GM12873 (cell line): ENCODE results near the gene IL3.

Experiments used
- TF ChIP-seq, protein P1 (sequence below): IDR thresholded peaks from 2 replicates; pipeline ENCODE4 v1.5.1; 2012; ENCODE audit warnings: low read depth, mild to moderate bottlenecking, moderate library complexity, low read length, control low read depth; ENCODE audit not compliant: insufficient read depth; ENCODE audit errors: missing control alignments

The IL3 gene

GRCh38 chr5:132081458-132081857, 21.0 kb downstream of the IL3 start:
- TF ChIP-seq, protein P1, sequence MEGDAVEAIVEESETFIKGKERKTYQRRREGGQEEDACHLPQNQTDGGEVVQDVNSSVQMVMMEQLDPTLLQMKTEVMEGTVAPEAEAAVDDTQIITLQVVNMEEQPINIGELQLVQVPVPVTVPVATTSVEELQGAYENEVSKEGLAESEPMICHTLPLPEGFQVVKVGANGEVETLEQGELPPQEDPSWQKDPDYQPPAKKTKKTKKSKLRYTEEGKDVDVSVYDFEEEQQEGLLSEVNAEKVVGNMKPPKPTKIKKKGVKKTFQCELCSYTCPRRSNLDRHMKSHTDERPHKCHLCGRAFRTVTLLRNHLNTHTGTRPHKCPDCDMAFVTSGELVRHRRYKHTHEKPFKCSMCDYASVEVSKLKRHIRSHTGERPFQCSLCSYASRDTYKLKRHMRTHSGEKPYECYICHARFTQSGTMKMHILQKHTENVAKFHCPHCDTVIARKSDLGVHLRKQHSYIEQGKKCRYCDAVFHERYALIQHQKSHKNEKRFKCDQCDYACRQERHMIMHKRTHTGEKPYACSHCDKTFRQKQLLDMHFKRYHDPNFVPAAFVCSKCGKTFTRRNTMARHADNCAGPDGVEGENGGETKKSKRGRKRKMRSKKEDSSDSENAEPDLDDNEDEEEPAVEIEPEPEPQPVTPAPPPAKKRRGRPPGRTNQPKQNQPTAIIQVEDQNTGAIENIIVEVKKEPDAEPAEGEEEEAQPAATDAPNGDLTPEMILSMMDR, result no peak

DNA sequence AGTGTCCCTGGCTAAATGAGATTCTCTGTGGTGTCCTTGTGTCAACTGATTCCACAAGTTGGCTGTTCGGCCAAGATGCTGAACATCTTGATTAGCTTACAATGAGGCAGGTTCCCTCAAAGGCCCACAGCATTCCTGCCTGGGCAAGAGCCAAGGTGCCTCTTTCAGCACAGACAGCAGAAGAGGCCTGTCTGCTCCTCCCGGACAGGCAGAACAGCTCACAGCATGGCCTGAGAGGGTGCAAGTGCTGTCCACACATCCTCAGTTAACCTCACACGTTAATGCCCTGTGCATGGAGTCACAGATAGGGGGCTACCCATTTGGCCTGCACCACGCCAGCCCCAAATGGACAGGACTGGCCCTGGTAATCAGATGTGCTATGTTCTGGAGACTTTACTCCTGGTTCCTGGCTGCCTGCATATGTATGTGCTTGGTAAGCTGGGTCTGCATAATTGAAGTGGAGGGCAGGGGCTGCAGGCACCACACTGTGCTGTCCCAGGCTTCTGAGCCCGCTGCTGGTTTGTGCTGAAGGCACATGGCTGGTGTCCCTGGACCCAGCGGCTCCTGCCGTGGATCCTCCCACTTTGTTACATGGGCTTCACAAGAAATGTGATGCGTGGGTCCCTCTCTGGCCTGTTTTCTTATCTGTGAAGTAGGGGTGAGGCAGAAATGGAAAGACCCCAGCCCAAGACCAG, 22.0 kb downstream of the IL3 start:
- TF ChIP-seq, protein P1, result no peak

- TF ChIP-seq, protein P1, result no peak
These were observed 22.7 kb downstream of the IL3 start for GRCh38 chr5:132083071-132083678.

GRCh38 chr5:132085686-132086085, 25.2 kb downstream of the IL3 start:
- TF ChIP-seq, protein P1, result no peak

- TF ChIP-seq, protein P1, result no peak
These were observed 25.9 kb downstream of the IL3 start for GRCh38 chr5:132086277-132086794.

DNA sequence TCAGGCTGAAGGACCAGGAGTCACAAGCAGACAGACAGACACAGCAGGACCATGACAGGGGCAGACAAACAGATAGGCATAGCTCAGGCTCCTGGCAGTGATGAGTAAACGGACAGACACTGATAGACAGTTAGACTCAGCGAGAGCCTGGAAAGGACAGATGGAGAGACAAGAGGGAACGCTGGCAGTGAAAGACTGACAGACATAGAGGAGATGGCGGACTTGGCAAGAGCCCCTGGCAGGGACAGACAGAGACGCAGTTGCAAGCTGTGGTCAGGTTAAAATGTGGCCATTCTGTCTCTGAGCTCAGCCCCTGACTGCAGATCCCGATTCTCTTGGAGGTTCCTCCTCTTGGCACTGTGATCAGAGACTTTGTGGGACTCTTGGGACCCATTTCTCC, 26.7 kb downstream of the IL3 start:
- TF ChIP-seq, protein P1, result no peak

- TF ChIP-seq, protein P1, result no peak
These were observed 27.2 kb downstream of the IL3 start for GRCh38 chr5:132087661-132088060.
